ENCODE measurements around the gene BCLAF3.

Gene BCLAF3

GRCh38 chrX:19968276-19968675 is 22.6 kb downstream of the BCLAF3 start:
- no peak for DNase-seq (ENCODE audit: low read depth)

- no peak for DNase-seq (ENCODE audit: low read depth)
These were observed 24.8 kb downstream of the BCLAF3 start for GRCh38 chrX:19966056-19966455.

- DNase-seq (ENCODE audit: low read depth) = no peak
These were observed 26.7 kb downstream of the BCLAF3 start for GRCh38 chrX:19964017-19964710.

GRCh38 chrX:19960913-19961312 is 29.9 kb downstream of the BCLAF3 start:
- DNase-seq (ENCODE audit: low read depth) = no peak

GRCh38 chrX:19958552-19959486 is 32.0 kb downstream of the BCLAF3 start:
- DNase-seq (ENCODE audit: low read depth) = no peak

GRCh38 chrX:19956923-19957322 is 33.9 kb downstream of the BCLAF3 start:
- no peak for DNase-seq (ENCODE audit: low read depth)

GRCh38 chrX:19956306-19956705 is 34.6 kb downstream of the BCLAF3 start:
- no peak for DNase-seq (ENCODE audit: low read depth)

- no peak for DNase-seq (ENCODE audit: low read depth)
These were observed 35.6 kb downstream of the BCLAF3 start for GRCh38 chrX:19955306-19955705.

- DNase-seq (ENCODE audit: low read depth) = no peak
These were observed 36.3 kb downstream of the BCLAF3 start for GRCh38 chrX:19954335-19955096.

GRCh38 chrX:19953145-19953544 is 37.7 kb downstream of the BCLAF3 start:
- no peak for DNase-seq (ENCODE audit: low read depth)

- DNase-seq (ENCODE audit: low read depth) = no peak
These were observed 41.5 kb downstream of the BCLAF3 start for GRCh38 chrX:19949340-19949739.

- DNase-seq (ENCODE audit: low read depth) = no peak
These were observed 43.2 kb downstream of the BCLAF3 start for GRCh38 chrX:19947612-19948011.
